Right kidney (tissue), 9 donors: ENCODE data around the gene C15orf40.
A peak's percentile ranks its signal among the peaks of the same experiment; 100 is the strongest.
"Not testable (repeated sequence)": the region's sequence is repeated elsewhere in the genome, so short reads cannot be mapped to it uniquely, and the experiment has no call there.

Source experiments
- DNase-seq: peaks from one replicate; pipeline ENCODE4 v3.0.0-alpha.2; 2016
- long read RNA-seq, 8 donors: transcript quantifications; one replicate each; lab custom pipeline, GENCODE V29; 2026

The C15orf40 gene
- long read RNA-seq, donor 1, full-length matches to known transcripts: 11 of 22 reads
- long read RNA-seq, donor 1, partial matches to known transcripts: 11 of 22 reads
- long read RNA-seq, donor 1, other reads (novel, unspliced or antisense): 0 of 22 reads
- long read RNA-seq, donor 2, full-length matches to known transcripts: 10 of 10 reads
- long read RNA-seq, donor 2, partial matches to known transcripts: 0 of 10 reads
- long read RNA-seq, donor 2, other reads (novel, unspliced or antisense): 0 of 10 reads
- long read RNA-seq, donor 3, full-length matches to known transcripts: 5 of 5 reads
- long read RNA-seq, donor 3, partial matches to known transcripts: 0 of 5 reads
- long read RNA-seq, donor 3, other reads (novel, unspliced or antisense): 0 of 5 reads
- long read RNA-seq, donor 4, full-length matches to known transcripts: 5 of 5 reads
- long read RNA-seq, donor 4, partial matches to known transcripts: 0 of 5 reads
- long read RNA-seq, donor 4, other reads (novel, unspliced or antisense): 0 of 5 reads
- long read RNA-seq, donor 5, full-length matches to known transcripts: 10 of 10 reads
- long read RNA-seq, donor 5, partial matches to known transcripts: 0 of 10 reads
- long read RNA-seq, donor 5, other reads (novel, unspliced or antisense): 0 of 10 reads
- long read RNA-seq, donor 6, full-length matches to known transcripts: 11 of 11 reads
- long read RNA-seq, donor 6, partial matches to known transcripts: 0 of 11 reads
- long read RNA-seq, donor 6, other reads (novel, unspliced or antisense): 0 of 11 reads
- long read RNA-seq, donor 7: 0 reads
- long read RNA-seq, donor 8, full-length matches to known transcripts: 12 of 12 reads
- long read RNA-seq, donor 8, partial matches to known transcripts: 0 of 12 reads
- long read RNA-seq, donor 8, other reads (novel, unspliced or antisense): 0 of 12 reads

DNA sequence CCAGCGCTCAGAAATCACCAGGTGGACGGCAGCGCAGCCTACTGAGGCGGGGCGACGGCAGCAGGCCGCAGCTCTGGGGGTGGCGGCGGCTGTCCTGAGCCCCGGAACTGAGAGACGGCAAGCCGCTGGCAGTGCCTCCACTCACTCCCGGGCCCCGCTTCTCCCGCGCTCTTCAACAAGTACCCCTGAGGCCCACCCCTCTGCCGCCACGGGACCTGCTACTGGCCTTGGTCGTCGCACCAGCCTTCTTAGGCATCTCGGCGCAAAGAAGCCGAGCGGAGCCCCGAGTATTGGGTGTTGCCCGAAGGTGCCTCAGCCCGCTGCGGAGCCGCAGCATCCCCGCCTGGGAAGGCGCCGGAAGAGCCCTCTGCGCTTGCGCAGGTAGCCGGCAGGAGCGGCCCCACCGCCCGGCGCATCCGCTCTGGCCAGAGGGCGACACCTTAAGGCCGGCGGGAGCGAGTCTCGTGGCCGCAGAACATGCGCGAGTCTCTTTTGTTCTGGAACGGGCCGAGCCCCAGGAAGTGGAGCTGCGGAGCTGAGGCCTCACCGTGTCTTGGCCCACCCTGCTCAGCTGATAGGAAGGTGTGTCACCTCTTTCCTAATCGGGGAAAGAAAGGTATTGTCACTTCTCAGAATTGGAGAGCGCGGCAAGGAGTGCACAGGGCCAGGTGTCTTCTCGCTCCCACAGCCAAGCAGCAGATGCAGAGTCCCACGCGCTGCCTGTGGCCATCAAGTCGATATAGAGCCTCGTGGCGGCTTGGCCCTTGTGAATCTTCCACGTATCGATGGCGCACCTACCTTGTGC lies at the start of gene C15orf40:
Gene C15orf40 (minus strand): TSS at position 369 of the 805 bp plus-strand sequence. CDS start 32 bp downstream, at position 337.
- peak; percentile 93 for DNase-seq

DNA sequence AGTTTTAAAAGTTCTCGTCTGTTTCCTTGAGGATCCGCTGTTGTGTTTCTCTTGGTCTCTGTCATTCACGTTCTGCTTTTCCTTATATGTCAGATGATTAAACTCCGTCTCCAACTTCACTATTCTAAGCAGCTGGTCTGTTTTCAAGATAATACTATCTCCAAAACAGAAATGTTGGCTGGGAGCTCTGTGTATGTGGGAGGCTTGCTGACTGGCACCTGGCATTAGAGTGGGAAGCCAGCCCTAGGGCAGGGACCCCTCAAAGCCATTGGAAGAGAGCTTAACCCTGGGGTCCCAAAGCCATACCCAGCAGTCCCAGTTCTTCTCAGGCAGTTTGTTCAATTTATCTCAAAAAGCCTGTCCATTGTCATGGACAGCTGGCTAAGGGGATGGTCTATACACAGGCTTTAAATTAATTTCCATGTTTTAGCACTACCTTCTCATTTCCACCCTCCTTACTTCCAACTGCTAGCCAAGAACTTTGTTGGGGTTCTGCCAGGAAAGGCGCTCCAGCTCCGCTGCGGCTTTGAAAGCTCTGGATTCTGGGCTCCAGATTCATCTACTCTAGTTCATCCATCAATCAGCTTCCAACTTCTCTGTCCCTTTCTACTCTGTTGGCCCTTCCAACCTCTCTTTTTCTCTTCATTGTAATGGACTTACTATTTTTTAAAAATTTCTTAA lies 46.4 kb upstream of the C15orf40 start:
- DNase-seq: no peak

DNA sequence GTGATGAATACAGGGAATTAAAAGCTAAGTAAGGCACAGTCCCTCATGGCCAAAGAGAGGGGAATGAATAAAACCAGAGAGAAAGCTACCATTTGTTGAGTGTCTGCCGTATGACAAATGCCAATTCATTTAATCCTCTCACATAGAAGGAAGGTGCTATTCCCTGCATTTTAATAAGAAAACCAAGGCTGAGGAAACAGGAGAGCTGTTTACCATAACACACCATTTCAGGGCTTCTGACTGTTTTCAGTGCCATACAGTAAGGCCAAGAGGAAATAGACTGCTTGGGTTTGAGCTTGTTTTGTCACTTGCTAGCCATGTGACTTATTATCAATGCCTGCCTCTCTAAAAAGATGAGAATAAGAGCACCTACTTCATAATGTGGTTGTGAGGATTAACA lies 45.6 kb upstream of the C15orf40 start:
- DNase-seq: no peak

DNA sequence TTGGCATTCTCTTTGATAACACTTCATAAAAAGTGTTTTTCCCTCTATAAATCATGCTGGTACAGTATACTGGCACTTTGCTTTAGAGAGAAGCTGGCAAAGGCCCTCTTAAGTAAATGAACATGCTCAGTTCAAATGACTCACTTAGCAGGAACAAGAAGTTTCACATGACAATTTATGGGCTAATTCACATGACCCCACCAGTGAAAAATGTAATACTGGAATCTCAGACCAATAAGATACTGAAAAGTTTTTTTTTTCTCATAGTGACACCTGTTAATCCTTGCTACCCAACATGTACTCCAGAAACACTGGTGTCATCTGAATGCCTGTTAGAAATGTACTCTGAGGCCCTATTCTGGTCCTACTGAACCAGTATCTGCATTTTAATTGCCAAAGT lies 41.7 kb upstream of the C15orf40 start:
- DNase-seq: no peak

DNA sequence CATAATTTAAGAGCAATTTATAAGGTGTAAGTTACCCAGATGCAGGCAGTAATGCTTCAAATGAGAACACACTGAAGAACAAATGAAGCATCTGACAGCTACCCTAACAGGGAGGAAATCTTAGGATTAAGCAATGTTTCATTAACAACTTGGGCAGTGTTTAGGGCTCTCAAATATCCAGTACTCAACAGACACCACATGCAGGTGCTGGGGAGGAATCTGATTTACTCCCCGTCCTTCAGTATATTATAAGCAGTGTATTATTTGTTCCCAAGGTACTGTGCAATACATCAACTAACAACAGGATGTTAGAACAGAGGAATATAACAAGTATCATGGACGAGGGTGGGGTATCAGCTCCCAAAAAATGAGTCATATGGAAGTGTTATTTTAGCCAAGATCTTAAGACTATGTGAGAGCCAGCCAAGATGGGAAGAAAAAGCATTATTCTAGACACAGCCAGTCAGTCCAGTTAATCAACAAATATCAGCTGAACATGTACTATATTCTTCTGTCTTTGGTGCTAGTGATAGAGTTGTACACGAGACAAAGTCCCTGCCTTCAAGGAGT lies 35.2 kb upstream of the C15orf40 start:
- no peak for DNase-seq

DNA sequence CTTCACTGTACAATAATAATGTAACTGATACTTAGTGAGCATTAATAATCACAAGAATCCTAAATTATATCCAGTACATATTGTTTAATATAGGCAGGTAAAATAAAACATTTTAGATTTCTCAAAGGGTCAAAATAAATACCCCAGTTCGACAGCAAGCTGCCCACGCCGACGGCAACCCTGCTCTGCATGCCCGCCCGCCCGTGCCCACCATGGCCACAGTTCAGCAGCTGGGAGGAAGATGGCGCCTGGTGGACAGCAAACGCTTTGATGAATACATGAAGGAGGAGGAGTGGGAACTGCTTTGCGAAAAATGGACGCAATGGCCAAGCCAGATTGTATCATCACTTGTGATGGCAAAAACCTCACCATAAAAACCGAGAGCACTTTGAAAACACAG lies 32.7 kb upstream of the C15orf40 start:
- DNase-seq: no peak

DNA sequence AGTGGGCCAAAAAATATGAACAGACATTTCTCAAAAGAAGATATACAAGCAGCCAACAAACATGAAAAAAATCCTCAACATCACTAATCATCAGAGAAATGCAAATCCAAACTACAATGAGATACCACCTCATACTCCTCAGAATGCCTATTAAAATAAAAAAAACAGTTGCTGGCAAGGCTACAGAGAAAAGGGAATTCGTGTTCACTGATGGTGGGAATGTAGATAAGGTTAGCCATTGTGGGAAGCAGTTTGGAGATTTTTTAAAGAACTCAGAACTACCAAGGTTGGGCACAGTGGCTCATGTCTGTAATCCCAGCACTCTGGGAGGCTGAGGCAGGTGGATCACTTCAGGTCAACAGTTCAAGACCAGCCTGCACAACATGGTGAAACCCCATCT lies 27.8 kb upstream of the C15orf40 start:
- DNase-seq: no peak

DNA sequence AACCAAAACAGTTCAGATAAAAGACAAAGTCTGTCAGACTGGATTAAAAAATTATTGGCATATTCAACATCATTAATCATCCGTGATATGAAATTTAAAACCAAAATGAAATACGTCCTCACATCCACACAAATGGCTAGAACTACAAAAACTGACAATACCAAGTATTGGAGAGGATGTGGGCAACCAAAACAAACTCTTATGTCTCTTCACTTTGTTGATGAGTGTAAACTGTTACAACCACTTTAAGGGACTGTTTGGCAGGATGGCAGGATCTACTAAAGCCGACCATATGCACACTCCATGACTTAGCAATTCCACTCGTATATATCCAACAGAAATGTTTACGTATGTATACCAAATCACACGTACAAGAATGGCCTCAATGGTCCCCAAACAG lies 24.8 kb upstream of the C15orf40 start:
- DNase-seq: no peak

DNA sequence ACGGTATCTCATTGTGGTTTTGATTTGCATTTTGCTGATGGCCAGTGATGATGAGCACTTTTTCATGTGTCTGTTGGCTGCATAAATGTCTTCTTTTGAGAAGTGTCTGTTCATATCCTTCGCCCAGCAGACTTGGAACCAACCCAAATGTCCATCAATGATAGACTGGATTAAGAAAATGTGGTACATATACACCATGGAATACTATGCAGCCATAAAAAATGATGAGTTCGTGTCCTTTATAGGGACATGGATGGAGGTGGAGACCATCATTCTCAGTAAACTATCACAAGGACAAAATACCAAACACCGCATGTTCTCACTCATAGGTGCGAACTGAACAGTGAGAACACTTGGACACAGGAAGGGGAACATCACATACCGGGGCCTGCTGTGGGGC lies 19.8 kb upstream of the C15orf40 start:
- not testable (repeated sequence) for DNase-seq

DNA sequence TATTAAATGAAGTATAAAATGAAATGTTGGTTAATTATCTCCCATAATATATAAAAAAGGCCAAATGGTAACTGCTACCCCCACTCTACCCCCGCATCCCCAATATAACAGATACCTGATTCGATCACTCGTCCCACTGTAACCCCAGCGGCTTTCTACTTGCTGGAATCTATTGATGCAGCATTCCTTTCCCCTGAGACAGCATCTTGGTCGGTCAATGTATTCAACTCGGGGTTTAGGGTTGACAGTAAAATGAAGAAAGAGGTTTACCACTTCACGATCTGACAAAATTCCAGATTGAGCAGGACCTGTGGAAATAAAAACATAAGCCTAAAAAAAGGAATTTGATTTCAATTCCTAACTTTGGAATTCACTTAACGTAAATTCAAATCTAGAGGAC lies 18.6 kb upstream of the C15orf40 start:
- DNase-seq: no peak

DNA sequence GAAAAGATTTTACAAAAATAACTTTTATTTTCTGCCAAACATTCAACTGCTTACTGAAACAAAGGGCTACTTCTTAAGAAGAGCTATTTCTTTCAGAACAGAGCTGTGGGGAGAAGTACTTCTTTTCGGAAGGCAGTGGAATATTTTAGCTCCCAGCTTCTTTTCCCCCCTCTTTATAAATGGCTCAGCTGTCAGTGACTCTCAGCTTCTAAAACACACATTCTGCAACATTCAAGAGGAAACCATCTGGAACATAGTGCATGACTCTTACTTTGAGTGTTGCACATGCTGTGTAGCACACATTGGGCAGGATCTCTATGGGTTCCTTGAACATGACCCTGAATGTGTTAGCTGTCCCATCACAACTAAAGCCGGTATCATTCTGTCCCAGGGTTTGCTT lies 7.0 kb upstream of the C15orf40 start:
- no peak for DNase-seq

DNA sequence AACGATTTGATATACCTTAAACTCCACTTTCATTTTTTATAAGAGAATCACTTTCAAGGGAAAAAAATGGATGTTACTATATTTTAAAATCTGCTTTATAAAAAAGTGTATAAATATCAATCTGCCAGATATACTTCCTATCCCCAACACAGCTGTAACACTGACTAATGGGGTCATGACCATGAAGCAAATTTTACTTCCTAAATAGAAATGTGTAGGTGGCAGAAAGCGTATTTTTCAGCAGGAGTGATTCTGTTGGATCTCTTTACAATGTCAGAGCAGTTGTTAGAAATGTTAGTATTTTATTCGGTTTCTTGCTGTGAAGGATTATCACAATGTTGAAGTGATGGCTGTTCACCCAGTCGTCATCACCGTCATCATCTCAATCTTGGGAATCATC lies 5.5 kb upstream of the C15orf40 start:
- no peak for DNase-seq

DNA sequence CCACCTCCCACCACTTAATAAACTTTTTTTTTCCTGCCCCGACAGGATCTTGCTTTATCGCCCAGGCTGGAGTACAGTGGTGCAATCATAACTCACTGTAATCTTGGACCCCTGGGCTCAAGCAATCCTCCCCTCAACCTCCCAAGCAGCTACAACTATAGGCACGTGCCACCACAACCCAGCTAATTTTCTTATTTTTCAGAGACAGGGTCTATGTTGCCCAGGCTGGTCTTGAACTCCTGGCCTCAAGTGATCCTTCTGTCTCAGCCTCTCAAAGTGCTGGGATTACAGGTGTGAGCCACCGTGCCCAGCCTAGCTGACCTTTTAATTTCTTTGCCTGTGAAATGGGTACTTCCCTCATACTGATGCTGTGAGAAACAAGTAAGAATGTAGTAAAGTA lies 3.9 kb upstream of the C15orf40 start:
- no peak for DNase-seq

DNA sequence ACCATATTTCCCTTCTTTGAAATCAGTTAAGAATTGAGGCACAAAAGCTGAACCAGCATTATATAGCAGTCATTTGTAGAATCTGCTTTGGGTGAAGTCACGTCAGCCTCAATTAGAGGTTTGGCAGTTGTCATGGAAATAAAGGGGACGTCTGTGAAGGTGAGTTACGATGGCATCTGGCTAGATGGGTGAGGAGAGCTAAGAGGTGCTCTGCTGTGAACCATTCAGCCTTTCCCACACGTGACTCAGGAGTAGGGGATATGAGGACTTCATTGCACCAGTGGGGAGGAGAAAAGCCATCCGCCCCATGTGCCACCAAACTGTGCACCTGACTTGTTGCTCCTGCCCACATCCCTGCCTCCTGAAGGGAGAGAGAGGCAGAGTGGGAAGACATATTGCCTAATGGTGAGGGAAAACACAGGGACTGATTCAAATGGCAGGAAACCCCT lies 2.8 kb upstream of the C15orf40 start:
- DNase-seq: no peak

DNA sequence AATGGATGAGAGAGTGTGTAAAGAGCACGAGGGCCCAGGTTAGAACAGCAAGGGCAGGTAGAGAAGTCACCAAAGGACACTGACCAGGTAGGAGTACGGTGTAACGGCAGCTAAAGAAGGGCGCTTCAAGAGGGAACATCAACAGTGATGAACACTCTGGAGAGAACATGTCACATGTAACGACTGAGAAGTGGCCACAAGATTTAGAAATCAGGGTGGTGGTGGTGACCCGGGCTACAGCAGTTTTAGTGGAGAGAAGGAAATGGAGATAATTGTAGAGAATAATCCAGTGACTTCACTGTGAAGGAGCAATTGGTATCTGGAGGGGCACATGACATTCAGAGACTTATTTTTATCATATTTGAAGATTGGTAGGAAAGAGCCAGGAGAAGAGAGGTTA lies 1.2 kb upstream of the C15orf40 start:
- no peak for DNase-seq

DNA sequence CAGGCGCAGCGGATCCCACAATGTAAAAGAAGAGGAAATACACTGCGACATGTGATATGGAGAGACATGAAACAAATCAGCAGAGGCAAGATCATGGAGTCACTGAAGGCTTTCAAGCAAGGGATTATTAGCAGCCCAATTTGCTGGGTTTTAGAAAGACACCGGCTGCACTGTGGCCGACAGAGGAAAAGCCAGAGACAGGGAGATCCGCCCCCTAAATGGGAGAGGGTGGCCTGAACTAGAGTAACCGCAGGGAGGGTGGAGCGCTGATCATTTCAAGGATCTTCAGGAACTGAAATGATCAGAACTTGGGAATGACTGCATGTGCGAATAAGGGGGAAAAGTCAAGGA lies 612 bp upstream of the C15orf40 start:
- no peak for DNase-seq

DNA sequence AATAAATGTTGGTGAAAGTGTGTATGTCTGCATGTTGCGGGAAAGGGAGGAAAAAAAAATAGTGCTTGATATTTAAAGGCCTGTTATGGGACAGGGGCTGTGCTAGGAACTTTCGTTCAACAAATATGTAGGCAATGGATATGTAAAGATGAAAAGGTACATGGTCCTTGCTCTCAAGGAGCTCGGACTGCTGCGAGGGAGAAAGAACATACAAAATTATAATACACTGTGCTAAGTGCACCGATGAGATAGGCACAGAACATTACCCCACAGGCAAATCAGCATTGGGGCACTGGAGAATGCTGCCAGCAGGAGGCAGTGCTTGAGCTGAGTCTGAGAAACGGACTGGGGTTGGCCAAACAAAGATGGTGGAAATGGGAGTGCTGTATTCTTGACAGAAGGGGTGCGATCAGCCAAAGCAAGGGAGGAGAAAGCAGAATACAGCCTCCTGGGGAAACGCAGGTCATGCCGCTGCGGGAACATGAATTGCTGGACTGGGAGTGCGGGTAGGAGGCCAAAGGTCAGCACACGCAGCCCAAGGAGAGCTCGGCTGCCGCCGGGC lies 649 bp downstream of the C15orf40 start:
- DNase-seq: no peak

DNA sequence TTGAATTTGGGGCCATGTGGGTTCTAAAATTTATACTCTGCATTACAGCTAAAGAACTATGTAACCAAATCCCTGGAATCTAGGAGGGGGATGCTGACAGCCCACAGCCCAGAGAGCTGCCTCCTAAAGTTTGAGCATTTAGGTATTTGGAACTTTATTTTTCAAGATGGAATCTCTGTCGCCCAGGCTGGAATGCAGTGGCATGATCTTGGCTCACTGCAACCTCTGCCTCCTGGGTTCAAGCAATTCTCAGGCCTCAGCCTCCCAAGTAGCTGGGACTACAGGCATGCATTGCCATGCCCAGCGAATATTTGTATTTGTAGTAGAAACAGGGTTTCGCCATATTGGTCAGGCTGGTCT lies 10.8 kb downstream of the C15orf40 start:
- DNase-seq: not testable (repeated sequence)

DNA sequence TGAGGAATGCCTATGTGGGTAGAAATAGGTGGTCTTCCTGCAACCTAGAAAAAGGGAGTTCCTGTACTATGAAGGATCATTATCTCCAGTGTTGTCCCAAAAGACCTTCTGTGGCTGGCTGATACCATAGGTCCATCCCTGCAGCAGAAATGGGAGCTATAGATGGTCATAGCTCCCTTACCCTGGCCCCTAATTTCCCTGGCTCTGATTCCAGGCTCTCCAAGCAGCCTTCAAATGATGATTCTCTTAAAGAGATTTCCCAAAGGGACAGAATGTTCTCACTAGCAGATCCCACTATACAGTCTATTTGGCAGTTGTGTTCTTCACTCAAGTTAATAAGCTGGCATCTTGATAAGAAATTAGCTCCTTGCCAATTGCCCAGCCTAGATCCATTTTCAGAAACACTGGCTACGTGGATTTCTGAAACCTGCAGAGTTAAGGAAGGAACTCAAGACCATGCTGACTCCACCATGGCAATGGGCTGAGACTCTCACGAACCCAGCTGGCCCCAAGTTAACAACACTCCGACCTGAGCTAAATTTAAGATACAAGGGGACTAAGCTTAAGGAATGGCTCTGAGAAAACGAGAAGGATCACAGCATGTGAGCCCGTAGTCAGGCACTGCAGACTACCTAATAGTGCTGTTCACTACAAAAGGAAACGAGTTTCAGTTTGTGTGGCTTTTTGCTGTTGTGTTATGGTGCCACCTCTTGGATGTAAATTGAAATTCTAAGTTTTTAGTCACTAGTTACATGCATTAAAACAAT lies 11.4 kb downstream of the C15orf40 start:
- peak; percentile 33 for DNase-seq

DNA sequence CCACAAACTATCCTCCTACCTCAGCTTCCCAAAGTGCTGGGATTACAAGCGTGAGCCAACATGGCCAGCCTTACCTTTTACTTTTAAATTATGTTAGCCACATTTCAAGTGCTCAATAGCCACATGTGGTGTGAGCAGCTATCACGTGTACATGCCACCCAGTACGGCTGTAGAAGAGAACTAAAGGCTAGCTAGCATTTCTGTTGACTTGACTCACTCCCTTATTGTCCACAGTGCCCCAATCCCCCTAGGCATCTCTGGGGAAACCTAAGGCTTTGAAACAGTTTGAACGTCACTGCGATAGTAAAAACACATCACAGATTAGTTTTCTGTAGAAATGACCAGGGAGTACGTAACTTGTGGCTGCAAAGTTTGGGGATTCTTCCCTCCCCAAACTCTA lies 12.0 kb downstream of the C15orf40 start:
- no peak for DNase-seq

DNA sequence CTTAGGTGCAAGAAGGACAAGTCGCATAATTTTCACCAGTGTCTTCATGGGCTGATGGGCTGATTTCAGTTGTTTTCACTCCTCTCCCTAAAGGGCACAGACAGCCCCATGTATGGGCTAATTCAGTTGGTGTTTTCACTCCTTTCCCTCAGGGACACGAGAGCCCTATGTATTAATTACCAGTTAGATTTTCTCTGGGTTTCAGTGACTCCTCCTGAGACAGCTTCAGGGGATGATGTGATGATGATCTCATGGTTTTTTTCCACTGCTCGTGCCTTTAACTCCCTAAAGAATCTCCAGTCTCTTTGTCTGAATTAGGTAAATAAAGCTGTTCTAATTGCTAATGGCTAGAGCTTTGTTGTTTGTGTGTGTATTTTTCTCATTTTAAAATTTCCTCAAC lies 15.5 kb downstream of the C15orf40 start:
- no peak for DNase-seq
